HG03060 (cell line): Measurements from ENCODE around the gene RSU1.

ENCODE experiments used
- ATAC-seq: cut with Tn5 transposase; IDR thresholded peaks from one replicate; pipeline ENCODE4 v1.9.1; 2021; ENCODE audit warnings: low read depth, moderate number of reproducible peaks; ENCODE audit not compliant: unreplicated experiment

Gene RSU1

DNA sequence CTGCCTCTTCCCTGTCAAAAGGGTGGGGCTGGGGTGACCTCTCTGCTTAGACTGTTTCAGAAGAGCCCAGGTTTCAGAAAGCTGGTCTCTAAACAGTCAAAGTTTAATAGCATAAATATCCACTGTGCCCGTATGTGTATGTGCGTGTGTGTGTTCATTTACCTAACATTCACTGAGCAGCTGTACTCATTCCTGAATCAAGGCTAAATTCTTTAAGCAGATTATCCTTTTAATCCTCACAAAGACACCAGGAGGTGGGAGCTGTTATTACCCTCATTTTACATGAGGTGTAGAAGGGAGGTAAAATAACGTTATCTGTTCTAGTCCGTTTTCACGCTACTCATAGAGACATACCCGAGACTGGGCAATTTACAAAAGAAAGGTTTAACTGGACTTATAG lies 72.2 kb downstream of the RSU1 start:
- no peak for ATAC-seq

DNA sequence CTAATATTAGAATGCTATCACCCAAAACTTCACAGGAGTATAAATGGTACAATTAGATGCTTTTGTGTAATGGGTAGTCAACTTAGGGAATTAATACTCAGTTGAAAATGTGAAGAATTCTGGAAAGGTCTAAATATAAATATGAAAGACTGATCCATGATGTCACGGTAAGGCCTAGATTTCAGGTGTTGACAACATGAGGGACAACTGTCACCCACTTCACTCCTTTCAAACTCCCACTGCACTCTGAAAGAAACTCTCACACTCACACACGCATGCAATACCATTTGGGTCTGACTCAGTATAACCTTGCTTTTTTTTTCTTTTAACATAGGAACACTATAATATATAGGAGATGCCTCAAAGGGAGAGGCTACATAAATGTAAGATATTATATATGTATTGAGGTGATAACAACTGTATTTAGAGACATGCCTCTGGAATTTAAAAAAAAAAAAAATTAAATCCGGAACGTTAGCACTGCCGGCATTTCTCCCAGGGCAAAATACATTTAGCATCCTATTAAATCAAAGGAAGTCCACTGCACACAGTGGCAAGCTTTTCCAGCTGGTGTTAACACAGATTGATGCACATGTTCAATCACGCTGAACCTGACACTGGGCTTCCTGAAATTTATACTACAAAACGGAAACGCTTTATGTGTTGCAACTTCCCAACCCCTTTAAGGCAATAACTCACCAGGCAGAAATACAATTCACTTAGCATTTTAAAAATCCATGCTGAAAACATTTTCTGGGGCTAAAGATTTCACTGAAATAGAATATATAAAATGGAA lies 74.9 kb downstream of the RSU1 start:
- ATAC-seq = no peak

DNA sequence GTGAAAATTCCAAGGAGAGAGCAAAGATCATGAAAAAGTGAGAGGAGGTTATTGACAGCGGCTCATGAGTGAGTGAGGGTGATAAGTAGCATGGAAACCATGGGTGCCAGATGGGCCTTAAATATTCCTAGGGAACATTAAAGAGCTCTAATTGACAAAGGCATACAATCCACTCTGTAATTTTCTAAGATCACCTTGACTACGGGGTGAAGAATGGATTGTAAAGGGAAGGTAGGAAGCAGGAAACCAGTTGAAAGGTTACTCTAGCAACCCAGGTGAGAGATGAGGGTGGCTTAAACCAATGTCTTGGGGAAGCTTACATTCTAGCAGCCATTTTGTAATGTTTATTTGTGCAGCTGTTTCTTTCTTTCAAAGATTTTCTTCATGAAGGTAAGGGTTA lies 75.7 kb downstream of the RSU1 start:
- no peak for ATAC-seq

DNA sequence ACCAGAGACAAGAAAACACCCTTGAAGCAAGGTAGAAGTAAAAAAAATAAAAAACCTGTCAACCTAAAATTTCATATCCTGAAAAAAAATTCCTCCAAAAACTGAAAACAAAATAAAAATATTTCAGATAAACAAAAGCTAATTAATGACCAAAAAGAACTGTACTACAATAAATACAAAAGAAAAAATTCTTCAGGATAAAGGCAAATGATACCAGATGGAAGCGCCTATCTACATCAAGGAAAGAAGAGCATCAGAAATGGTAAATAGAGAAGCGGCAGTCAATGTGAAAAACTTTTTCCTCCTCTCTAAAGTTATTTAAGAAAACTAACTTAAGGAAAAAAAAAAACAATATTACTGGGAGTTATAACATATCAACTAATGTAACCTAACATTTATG lies 79.8 kb downstream of the RSU1 start:
- no peak for ATAC-seq

DNA sequence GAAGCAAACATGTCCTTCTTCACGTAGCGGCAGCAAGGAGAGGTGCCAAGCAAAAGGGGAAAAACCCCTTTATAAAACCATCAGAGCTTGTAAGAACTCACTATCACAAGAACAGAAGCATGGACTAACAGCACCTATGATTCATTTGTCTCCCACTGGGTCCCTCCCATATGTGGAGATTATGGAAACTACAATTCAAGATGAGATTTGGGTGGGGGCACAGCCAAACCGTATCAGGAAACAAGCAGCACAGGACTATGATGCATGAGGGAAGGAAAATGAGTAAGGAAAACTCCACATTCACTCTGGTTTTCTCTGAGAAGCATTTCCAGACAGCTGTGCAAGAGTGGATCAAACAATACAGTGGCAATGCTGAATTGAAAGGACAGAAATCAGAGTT lies 81.6 kb downstream of the RSU1 start:
- ATAC-seq = no peak

DNA sequence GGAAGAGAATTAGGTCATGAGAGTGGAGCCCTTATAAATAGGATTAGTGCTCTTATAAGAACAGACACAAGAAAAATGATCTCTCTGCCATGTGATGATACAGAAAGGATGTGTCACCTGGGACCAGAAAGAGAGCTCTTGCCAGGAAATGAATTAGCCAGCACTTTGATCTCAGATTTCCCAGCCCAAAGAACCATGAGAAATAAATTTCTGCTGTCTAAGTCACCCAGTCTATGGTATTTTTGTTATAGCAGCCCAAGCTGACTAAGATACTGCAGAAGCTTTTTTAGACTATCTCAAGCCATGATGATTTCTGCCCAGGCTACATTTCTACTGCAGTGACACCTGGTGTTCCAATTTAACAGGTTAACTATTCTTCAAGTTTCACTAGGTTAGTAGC lies 84.8 kb downstream of the RSU1 start:
- no peak for ATAC-seq

DNA sequence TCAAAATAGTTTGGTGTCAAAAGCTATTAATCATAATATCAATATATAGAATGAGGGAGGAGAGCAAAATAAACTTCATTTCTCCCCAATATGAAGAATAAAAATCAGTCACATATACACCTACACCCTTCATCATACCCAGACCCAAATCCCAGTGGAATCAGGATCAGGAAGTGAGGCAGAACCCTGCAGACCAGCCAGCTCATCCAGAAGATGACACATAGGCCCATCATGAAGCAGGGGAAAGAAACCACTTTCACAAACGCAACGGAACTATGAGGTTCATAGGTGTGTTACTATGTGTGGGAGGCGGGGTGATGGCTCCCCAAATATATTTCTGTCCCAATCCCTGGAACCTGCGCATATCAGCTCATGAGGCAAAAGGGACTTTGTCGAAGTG lies 89.0 kb downstream of the RSU1 start:
- no peak for ATAC-seq

DNA sequence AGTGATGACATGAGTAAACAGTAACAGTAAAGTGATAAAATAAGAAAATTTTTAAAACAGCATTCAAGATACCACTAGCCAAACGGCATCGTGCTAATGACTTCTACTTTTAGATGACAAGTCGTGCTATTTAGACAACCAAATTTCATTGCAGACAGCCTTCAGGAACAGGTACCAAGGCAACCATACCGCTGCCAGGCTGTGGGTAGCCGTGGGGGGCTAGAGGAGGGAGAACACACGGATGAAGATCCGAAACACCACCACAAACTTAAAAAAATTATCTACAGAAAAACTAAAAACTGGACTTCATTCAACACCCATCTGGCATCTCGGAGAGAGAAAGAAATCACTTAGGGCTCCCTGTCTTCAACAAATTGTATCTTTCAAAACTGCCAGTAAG lies 89.6 kb downstream of the RSU1 start:
- no peak for ATAC-seq

DNA sequence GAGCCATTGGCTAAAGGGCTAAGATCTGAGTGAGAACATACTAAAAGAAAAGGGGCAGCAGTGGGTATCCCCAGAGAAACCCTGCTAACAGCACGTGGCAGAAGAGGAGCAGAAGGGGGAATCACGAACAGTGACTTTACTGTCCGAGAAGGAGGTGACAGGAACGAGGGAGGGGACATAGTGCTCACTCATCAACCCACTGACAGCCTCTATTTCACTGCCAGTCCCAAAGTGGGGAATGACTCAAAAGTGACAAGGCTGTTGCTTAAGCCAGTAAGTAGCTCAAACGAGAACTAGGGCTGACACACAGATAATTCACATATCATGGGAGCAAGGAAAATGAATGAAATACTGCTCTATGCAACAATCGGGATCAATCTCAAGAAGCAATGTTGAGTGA lies 92.7 kb downstream of the RSU1 start:
- no peak for ATAC-seq

DNA sequence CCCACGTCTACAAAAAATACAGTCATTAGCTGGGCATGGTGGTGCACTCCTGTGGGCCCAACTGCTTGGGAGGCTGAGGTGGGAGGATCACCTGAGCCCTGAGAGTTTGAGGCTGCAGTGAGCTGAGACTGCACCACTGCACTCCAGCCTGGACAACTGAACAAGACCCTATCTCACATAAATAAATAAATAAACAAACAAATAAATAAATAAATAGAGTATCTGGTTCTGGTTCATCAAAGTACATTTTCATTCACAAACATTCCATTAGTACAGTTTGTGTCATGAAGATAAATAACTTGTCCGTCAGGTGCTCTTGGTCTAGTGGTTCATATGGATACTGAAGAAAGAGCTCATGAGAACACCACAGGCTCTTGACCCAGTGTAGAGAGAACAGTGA lies 96.4 kb downstream of the RSU1 start:
- no peak for ATAC-seq

DNA sequence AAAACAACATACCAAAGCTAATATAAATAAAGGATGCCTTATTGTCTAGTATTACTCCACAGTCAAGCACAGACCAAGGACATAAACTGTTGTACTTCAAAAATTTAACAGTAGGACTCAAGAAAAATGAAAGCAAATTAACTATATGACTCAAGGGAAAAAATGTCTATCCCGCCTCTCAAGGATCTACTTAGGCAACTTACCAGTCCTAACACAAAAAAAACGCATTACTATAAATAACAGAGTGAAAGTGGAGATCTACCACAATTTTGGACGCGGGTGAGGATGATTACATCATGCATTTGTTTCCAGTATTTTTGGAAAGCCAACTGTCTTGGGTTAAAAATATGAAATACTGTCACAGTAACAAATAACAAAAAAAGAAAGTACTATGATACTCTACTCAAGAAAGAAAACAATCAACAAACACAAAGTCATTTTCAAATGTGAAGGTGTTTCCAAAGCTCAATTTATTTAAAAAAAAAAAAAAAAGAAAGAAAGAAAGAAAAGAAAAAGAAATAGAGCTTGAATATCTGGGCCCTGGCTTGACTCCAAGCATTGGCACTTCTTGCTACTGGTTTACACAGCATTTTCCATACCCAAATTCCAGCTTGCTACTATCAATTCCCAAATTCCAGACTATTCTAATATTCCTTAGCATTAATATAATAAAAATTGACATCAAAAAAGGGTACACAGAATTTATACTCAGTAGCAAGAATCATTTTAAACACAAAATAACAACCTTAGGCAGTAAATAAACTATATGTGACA lies 99.4 kb downstream of the RSU1 start:
- ATAC-seq = no peak

DNA sequence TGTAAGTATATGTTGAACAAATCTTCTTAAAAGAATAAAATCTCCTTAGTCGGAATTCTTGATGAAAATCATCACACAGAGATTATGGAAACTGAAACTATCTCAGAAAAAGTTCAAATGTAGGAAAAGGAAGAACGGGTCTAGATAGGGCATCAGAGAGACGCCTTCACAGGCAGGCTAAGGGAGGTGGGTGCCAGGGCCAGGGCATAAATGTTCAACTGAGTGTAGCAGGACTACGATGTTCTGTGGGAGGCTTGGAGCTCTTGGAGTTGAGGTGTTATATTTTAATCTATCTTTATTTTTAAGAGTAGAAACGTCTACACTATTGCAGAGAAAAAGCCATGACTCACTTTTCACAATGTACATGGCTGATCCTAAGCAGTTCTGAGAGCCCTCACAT lies 101.2 kb downstream of the RSU1 start:
- ATAC-seq = no peak

DNA sequence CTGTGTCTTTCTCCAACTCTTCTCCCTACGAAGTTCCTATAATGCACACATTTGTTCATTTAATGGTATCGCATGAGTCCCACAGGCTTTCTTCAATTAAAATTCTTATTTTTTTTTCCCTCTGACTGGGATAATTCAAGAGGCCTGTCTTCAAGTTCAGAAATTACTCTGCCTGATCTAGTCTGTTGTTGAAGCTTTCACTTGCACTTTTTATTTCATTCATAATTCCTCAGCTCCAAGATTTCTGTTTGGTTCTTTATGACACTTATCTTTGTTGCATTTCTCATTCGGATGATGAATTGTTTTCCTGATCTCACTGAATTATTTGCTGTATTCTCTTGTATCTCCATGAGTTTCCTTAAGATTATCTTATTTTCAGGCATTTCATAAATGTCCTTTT lies 103.9 kb downstream of the RSU1 start:
- ATAC-seq = no peak

DNA sequence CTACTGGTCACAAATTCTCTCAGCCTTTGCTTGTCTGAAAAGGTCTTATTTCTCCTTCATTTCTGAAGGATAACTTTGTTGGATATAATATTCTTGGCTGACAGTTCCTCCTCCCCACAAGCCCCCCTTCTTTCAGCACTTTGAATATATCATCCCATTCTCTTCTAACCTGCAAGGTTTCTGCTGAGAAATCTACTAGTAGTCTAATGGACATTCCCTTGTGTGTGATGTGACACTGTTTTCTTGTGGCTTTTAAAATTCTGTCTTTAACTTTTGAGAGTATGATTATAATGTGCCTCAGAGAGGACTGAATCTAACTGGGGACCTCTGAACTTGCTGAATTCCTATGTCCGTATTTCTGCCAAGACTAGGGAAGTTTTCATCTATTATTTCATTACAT lies 104.3 kb downstream of the RSU1 start:
- ATAC-seq = no peak

DNA sequence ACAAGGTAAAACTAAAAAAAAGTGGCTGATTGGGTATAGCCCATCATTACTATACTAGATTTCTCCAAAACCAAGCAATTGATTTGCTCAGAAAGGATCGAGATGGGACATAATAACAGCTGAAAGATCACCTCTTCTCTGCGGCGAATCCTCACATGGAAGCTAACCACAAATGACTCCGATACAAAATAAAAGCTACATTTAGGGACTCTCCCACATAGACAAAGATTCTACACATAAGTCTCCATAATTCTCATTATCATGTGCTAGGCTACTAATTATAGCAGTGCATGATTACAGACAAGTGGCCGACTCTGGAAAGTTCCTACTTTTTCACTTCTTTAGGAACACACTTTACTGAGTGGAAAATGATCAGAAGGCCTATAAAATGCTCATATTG lies 116.9 kb downstream of the RSU1 start:
- ATAC-seq = no peak

DNA sequence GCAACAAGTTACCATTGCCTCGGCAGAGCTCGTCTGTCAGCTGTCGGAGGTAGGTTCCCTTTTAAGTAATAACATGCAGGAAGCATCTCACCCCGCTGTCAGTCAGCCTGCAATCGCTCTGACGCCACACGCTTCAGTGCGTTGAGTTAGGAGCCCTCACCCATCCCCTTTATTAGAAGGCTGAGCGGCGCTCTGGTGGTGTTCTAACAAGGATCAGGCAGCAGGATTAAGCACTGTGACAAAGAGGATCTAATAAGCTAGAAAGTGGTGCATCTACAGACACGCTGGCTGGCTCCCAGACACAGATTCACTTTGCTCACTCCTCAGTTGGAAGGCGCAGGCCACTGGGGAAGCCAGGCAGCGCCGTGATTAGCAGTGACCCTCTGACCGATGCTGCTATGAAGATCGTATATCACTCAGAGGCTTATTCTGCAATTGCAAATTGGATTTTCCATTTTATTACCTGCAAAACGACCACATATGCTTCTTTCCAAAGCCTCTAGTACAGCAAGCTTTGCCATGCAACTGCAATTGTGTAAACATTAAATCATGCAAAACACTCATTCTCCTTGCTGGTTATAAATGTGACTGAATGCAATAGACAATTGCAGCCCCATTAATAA lies 117.7 kb downstream of the RSU1 start:
- ATAC-seq = no peak

DNA sequence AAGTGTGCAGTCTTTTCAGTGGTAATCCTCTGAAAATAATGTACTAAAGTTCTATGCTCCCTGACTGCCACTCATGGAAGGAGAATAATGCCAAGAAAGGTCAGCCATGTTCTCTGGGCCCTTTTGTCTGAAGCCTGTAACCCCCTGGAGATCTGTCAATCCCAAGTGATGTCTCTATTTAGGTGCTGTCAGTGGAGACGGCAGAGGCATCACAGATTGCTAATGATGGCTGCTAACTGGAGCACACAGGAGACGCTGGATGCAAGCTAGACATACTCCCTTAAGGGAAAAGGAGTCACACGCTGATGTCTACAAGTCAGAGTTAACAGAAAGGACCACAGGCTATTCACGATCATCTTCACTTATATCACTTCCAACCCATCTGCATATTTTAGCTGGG lies 118.8 kb downstream of the RSU1 start:
- no peak for ATAC-seq

DNA sequence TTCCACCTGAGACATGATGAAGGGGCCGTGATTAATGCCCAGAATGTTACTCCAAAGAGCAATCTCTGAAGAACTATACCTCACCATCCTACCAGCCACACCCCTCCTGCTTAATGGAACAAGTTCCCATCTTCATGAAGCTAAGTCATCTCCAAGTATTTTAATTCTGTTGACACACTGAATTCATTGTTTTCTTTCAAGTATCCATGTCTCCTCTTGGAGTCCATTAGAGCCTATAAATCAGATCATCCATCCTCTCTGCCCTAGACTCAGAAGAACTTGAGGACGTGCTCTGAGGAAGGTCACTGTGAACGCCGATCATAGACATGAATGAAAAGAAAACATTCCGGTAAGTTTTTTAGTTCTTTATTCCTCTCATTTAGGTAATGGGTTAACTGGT lies 126.8 kb downstream of the RSU1 start:
- no peak for ATAC-seq

DNA sequence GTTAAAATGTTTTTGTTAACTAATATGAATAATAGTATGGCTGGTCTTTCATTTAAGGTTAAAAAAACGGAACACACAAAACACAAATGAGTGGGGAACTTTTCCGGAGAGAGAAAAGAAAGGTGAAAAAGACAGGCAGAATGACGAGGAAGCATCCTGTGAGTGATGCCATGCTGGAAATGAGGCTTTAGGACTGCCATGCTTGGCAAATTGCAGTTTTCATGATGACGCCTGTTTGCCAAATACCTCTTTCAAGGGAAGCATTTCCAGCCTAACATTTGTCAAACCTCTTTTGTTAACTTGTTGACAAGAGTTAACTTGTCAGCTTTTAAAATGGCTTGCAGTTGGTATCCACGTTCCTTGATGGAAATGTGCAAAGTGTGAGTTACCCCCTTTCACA lies 127.5 kb downstream of the RSU1 start:
- no peak for ATAC-seq

DNA sequence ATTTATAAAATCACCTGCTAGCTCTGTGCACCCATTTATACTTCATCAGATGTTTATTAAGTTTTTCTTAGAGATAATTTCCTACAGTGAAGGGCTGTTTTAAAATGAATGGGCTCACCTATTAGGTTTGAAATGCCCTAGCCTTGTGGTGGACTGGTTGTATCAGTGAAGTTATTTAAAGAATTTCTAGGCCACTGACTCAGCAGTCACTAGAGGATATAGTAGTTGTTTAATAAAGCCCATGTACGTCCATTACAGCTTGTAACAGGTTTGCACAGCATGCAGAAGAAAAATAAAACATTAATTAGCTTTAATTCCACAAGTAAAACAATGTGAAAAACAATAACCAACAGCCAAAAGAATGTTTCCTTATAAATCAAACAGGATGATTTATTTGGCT lies 128.0 kb downstream of the RSU1 start:
- no peak for ATAC-seq

DNA sequence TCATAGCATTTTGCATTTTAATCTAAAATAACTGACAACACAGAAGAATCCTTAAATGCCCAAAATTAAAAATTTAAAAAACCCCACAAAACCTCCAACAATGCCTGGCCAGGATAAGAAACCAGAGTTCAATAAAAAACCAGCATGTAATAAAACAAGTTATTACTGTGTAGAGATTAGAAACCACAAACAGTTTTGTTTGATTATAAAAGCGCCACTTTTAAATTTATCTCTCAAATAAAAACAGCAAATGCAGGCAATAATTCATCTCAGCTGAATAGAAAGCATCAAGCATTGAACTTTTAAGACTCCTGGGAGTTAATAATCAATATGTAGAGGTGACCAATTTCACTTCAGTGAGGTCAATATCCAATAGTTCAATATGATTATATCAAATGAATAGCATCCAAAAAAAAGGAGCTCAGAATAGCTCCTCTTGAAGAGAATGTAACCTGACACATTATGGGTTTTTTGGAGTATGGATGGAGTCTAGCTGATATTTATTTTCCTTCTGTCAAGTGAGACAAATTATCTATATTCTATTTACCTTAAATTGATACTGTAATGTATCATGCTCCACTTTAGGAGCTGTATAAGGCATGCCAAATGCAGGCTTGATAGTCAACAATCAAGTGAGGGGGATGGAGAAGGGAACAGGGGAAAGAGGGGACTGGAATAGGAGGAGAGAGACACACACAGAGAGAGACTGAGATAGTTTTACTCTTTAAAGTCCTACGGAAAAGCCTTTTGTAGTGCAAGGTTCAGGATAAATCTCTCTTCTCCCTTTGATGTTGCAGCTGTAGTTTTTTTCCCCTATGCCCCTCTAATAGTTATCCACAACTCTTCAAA lies 130.9 kb downstream of the RSU1 start:
- no peak for ATAC-seq
